AG04449 (cell line): ENCODE results near the gene TRPM4.

ENCODE experiments used
- CTCF ChIA-PET: fragments of 350-600 bp; formaldehyde crosslinking; extraction: SDS; loops from one replicate; lab custom pipeline; 2021; ENCODE audit warnings: antibody characterized with exemption; lab: Yijun Ruan, JAX
- POLR2A ChIA-PET: fragments of 400-600, 350-600 bp; formaldehyde crosslinking; extraction: SDS; loops from one replicate; lab custom pipeline; 2020; ENCODE audit warnings: antibody characterized with exemption, inconsistent platforms; lab: Yijun Ruan, JAX
- DNase-seq: peaks from one replicate; pipeline ENCODE4 v3.0.0-alpha.2; 2010; ENCODE audit warnings: low read depth, low spot score
- H3K4me3 ChIP-seq: 2 replicates; pipeline ENCODE4 v1.5.1; 2011; ENCODE audit warnings: low read depth, mild to moderate bottlenecking, control low read depth, low read length
- TF ChIP-seq, protein P1 (sequence below): IDR thresholded peaks from one replicate; pipeline ENCODE4 v1.5.1; 2011; ENCODE audit warnings: mild to moderate bottlenecking, moderate library complexity, low read length, control low read depth, inconsistent platforms; ENCODE audit not compliant: insufficient read depth; ENCODE audit errors: missing control alignments

The TRPM4 gene

DNA sequence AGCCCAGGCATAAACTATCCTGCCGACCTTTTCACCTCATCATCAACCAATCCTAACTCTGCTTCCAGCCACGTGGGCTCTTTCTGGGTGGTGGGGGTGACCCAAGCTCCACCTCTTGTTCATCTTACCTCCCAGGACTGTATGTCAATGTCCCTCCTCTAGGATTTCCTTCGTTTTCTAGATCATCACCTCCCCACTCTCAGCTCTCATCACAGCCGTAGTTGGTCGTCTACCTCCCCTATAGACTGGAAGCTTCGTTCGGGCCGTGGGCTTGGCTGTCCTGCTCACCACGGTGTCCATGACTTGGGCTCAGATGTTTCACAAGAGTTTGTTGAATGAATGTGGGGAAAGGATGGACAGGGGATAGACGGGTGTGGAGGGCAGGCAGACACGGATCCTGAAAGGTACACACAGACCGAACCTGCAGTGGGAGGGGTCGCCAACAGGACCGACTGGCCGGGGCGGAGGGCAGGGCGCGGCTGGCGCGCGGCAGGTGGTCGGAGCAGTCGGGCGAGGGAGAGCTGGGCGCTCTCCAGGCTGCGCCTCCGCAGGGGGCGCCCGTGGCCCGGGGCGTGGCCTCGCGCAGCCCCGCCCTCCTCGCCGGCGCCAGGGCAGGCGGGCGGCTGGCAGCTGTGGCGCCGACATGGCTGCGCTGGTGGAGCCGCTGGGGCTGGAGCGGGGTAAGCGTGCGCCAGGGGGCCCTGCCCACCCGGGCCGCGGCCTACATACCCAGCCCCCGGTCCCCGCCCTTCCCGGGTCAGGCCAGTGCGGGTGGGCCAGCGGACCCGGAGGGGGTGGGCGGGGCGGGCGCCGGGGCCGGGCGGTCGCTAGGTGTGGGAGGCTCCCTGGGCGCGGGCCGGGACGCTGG, 43.6 kb upstream of the TRPM4 start, which contains the start of gene LIN7B:
TSS of gene LIN7B (plus strand) at position 609 of the 868 bp plus-strand sequence. CDS start at position 644, 35 bp downstream.
- ChIA-PET POLR2A (interaction anchor here (1.1 to 1.6 kb wide), 4 partner anchors 8 to 121 kb away, joined by 3 to 8 read pairs (median 4); partner anchors contain the start of genes GYS1 and RUVBL2), CTCF (interaction anchor here (0.6 to 5.3 kb wide), 23 partner anchors 8 to 121 kb away, joined by 3 to 58 read pairs (median 3); partner anchors contain the start of genes GYS1 and RUVBL2)
- peak within 1 kb of the TSS; percentile 81 for H3K4me3 ChIP-seq
- DNase-seq, result no peak
- TF ChIP-seq, protein P1, sequence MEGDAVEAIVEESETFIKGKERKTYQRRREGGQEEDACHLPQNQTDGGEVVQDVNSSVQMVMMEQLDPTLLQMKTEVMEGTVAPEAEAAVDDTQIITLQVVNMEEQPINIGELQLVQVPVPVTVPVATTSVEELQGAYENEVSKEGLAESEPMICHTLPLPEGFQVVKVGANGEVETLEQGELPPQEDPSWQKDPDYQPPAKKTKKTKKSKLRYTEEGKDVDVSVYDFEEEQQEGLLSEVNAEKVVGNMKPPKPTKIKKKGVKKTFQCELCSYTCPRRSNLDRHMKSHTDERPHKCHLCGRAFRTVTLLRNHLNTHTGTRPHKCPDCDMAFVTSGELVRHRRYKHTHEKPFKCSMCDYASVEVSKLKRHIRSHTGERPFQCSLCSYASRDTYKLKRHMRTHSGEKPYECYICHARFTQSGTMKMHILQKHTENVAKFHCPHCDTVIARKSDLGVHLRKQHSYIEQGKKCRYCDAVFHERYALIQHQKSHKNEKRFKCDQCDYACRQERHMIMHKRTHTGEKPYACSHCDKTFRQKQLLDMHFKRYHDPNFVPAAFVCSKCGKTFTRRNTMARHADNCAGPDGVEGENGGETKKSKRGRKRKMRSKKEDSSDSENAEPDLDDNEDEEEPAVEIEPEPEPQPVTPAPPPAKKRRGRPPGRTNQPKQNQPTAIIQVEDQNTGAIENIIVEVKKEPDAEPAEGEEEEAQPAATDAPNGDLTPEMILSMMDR, result peak; percentile 48

DNA sequence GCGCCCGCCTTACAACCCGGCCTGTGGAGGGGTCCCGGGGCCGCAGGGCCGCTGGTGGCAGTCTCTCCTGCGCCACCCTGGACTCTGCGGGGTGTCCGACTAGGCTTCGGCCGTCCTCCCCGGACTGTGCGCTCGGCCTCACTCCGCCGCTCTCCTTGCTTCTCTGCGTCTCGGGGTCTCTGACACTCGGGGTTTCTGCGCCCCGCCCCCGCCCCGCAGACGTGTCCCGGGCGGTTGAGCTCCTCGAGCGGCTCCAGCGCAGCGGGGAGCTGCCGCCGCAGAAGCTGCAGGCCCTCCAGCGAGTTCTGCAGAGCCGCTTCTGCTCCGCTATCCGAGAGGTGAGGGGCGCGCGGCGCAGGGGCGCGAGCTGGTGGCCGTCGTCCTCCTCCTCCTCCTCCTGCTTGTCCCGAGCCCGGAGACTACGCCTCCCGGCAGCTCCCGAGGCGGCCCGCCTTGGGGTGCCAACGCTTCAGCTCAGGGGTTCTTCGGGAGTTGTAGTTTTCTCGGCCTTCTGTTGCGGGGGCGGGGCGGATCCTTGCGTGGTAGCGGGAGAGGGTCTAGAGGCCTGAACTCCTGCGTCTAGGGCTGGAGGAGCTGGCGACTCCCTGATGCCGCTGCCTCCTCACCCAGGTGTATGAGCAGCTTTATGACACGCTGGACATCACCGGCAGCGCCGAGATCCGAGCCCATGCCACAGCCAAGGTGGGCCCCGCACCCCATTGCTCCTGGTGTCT, 42.8 kb upstream of the TRPM4 start:
- no peak for DNase-seq
- peak overlapping the region; percentile 81 for H3K4me3 ChIP-seq
- TF ChIP-seq, protein P1, result no peak
- ChIA-PET CTCF (interaction anchor here (0.7 to 5.3 kb wide), 16 partner anchors 9 to 121 kb away, joined by 3 to 58 read pairs (median 5); partner anchors contain the start of genes GYS1 and RUVBL2), POLR2A (interaction anchor here (1.1 to 1.6 kb wide), 4 partner anchors 9 to 121 kb away, joined by 3 to 8 read pairs (median 4); partner anchors contain the start of genes GYS1 and RUVBL2)

DNA sequence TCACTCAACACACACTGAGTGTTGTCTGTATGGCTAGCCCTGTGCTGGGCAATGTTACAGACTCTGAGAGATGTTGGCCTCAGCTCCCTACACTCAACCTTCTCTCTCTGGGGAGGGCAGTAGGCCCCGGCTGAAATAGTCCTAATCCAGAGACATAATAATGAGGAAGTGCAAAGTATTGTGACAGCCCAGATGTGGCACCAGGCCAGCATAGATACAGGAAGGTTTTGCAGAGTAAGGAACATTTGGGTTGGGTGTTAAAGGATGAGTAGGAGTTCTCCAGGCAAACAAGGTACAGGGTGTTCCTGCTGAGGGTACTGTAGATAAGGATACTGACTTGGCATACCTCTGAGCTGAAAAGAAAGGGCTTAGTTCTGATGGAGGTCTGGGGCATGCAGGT, 41.0 kb upstream of the TRPM4 start:
- DNase-seq, result no peak
- no peak overlapping the region for H3K4me3 ChIP-seq
- ChIA-PET CTCF (interaction anchor here (1.0 to 5.3 kb wide), 6 partner anchors 18 to 95 kb away, joined by 3 to 33 read pairs (median 7); no protein-coding TSS in a partner anchor), POLR2A (no interaction called here)
- TF ChIP-seq, protein P1, result no peak

DNA sequence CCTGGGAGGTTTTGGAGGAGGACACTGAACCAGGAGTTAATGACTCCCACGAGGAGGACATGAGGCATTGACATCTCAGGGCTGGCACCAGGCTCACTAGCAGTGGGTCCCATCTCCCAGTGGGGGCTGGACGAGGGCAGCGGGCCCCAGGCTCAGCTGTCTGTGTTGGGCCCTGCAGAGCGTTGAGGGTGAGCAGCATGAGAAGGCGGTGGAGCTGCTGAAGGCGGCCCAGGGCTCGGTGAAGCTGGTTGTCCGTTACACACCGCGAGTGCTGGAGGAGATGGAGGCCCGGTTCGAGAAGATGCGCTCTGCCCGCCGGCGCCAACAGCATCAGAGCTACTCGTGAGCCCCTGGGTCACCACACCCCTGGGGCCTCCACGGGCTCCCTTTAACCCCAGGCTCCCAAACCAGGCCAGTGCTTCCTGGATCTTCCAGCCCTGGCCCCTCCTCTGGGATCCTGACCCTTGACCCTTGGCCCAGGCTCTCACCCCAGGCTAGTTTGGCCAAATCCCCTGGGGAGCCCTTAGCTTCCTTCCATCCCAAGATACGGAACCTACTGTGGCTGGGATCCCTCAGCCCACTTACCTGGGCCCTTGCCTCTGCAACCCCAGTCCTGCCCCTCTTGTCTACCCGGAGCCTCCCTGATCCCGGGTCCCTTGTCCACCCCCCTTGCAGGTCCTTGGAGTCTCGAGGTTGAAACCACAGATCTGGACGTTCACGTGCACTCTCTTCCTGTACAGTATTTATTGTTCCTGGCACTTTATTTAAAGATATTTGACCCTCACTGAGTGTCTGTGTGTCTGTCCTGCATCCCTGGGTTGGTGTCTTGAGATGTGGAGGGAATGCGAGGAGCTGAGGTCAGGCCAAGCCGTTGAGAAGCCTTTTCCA, 39.7 kb upstream of the TRPM4 start:
- ChIA-PET CTCF (interaction anchor here (0.6 to 5.3 kb wide), 11 partner anchors 9 to 94 kb away, joined by 3 to 33 read pairs (median 3); no protein-coding TSS in a partner anchor), POLR2A (interaction anchor here (0.6 kb wide), 1 partner anchor 30 kb away, joined by 3 read pairs; no protein-coding TSS in a partner anchor)

More for the DNA sequence above, 39.7 kb upstream of the TRPM4 start:
- TF ChIP-seq, protein P1, result no peak
- peak overlapping the region; percentile 77 for H3K4me3 ChIP-seq
- DNase-seq, result no peak
